NCI-H2081 (cell line): Measurements from ENCODE around the gene ATP6V0E1.

Experiments
- DNase-seq, 2 experiments: peaks; one replicate each; lab custom pipeline; 2025; lab: John Stamatoyannopoulos, UW

The ATP6V0E1 gene

GRCh38 chr5:172983542-172984243, at the start of gene ATP6V0E1:
Gene ATP6V0E1, plus strand, starts transcription at chr5:172983771. Its CDS starts 90 bp downstream, at chr5:172983861.
- peak; percentile 90 to 92 for DNase-seq

GRCh38 chr5:172935096-172935495, 48.5 kb upstream of the ATP6V0E1 start:
- no peak for DNase-seq

- DNase-seq = no peak
These were observed 47.2 kb upstream of the ATP6V0E1 start for GRCh38 chr5:172936401-172936800.

- peak in 1 of 2 experiments; percentile 8 for DNase-seq
These were observed 44.5 kb upstream of the ATP6V0E1 start for GRCh38 chr5:172939071-172939470.

GRCh38 chr5:172939611-172940267, 43.8 kb upstream of the ATP6V0E1 start:
- peak in 1 of 2 experiments; percentile 6 for DNase-seq

DNA sequence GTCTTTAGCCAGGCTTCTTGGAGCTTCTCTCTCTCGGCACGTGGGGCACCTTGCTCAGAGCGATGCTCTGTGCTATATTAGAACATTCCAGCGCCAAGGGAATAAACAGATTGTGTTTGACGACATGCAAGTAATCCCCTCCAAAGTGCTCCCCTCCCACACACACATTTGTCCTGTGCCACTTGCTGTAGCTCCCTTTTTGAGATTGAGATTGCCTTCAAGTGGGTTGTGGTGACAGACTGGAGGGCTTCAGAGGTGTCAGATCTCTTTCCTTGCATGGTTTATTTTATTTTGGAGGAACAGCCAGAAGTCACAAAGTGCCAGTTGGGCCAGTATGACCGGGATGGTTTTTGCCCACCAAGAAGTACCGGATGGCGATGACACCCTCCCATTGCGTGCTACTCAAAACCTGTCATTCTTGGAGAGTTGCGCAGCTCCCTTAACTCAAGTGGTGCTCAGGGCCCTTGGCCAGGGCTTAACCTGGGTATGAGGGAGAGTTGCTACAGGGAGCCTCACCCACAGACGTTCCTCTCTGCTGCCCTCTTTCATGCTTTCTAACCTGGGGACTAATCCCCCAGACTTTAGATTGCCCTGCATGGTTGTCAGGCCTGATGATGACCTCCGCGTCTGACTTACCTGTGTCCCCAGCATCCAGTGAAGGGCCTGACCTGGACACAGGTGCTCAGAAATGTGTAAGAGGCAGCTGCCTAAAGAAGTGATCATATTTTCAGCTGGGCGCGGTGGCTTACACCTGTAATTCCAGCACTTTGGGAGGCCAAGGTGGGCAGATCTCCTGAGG, 43.1 kb upstream of the ATP6V0E1 start:
- DNase-seq = no peak

DNA sequence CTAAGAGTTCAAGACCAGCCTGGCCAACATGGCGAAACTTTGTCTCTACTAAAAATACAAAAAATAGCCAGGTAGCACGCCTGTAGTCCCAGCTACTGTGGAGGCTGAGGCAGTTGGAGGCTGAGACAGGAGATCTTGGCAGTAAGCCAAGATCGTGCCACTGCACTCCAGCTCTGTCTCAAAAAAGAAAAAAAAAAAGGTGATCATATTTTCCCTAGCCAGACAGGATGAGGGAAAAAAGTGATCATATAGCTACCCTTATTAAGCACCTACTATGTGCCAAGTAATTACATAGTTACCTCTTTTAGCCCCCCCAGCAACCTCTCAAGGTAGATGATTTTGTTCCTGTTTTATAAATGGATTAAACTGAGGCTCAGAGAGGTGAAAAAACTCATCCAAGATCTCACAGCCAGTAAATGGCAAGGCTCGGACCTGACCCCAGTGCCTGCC, 42.5 kb upstream of the ATP6V0E1 start:
- no peak for DNase-seq

- DNase-seq = no peak
These were observed 41.0 kb upstream of the ATP6V0E1 start for GRCh38 chr5:172942556-172942955.

DNA sequence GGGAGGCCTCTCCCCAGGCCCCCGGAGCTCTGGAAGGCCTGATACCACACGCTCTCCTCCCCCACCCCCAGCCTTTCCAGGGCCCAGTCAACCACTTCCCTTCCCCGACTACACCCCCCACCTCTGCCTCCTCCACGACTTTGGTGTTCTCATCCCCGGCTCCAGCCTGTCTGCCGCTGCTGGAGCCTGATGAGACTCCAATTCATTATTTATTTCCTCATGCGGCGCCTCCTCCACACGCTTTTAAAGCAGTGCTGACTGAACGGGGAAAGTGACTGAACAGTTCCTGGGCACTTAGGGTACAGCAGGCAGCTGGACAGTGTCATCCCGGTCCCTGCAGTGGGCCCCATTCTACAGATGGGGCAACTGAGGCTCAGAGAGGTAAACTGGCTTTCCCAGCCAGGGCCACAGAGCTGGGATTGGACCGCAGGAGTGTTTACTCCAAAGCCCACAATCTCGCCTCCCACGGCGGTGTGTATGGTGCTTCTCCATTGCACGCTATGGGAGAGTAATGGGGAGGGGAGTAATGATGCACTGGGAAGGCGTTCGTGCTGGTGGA, 40.2 kb upstream of the ATP6V0E1 start:
- no peak for DNase-seq

DNA sequence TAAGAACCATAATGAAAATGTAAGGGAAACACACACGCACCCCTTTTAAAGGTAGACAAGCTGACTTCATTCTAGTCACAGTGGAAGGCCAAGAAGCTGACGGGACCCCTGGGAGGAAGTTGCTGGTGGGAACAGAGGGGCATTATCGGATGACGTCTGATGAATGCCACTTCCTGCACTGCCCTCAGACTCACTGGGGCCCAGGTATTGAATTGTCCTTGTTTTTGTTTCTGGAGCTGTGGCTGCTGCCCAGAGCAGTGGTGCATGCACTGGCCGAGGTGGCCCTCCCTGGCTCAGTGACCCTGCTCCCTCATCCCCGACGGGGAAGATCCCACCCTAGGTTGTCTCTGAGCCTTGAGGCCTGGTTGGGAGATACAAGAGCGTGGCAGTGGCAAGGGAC, 39.7 kb upstream of the ATP6V0E1 start:
- DNase-seq = no peak

- DNase-seq = no peak
These were observed 38.8 kb upstream of the ATP6V0E1 start for GRCh38 chr5:172944741-172945140.

- no peak for DNase-seq
These were observed 38.4 kb upstream of the ATP6V0E1 start for GRCh38 chr5:172945151-172945550.

DNA sequence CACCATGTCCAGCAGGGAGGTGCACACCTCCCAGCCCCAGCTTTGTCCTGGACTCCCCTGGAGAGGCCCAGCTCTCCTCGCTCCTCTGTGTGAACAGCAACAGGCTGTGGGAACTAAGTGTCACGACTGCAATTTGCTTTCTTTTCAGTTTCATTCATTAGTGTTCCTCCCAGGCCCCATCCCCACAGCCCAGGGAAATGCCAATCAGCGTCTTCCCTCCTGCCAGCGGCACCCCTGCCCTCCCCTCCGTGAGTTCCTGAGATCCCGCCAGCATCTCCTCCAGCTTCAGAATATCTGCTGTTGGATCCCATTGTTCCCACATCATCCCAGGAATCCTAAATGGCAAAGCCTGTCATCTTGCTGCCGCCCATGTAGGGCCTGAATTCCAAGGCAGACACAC, 37.4 kb upstream of the ATP6V0E1 start:
- no peak for DNase-seq

GRCh38 chr5:172949426-172949825, 34.1 kb upstream of the ATP6V0E1 start:
- DNase-seq = no peak

DNA sequence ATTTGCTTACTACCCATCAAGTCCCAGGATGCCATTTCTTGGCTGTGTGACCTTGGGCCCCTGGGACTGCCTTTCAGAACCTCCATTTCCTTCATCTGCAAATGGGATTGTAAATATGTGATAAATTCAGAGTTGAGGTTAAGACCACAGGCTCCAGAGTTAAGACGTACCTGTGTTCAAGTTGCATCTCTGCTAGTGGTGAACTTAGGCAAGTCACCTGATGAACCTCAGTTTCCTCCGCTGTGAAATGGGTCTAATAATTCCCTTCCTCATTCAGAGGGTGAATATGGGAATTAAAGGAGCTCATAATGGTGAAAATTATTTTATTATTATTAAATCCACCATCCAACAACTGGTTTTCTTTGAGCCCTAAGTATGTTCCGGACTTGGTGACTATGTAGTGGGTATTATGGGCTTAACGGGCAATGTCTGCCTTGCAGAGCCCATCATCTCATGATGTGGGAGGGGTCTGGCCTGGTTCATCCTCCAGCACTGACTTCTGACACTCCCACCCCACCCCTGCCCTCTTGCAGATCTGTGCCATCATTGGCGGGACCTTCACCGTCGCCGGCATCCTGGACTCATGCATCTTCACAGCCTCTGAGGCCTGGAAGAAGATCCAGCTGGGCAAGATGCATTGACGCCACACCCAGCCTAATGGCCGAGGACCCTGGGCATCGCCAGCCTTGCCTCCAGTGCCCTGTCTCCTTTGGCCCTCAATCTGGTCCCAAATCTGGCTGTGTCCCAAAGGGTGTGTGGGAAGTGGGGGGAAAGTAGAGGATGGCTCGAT, 33.2 kb upstream of the ATP6V0E1 start:
- no peak for DNase-seq

DNA sequence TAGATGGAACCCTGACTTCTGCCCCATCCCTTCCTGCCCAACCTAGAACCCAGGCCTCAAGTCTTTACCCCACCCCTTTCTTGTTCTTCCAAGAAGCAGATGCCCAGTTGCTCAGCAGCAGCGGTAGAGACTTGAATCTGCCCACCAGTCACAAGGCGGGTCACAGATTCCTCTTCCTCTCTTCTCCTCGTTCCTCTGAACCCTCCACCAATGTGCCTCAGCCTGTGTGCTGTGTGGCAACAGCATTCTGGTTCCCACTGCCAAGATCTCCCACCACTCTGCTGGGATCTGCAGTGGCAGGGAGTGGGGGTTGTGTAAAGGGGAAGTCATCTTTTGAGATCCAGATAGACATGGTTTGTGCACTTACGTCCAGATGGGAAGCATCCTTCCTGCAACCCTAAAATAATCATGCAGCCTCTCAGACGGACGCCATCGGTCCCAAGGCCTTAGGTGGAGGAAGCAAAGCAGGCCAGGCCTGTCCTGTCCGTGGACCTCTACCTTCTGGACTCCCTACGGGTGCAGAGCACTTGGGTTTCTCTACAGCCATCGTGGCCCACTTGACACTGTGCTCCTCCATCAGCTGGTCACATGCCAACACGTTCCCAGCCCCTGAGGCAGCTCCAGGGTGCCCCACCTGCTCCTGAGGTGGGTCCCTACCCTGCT, 32.1 kb upstream of the ATP6V0E1 start:
- no peak for DNase-seq

GRCh38 chr5:172952034-172952511, 31.5 kb upstream of the ATP6V0E1 start:
- no peak for DNase-seq

DNA sequence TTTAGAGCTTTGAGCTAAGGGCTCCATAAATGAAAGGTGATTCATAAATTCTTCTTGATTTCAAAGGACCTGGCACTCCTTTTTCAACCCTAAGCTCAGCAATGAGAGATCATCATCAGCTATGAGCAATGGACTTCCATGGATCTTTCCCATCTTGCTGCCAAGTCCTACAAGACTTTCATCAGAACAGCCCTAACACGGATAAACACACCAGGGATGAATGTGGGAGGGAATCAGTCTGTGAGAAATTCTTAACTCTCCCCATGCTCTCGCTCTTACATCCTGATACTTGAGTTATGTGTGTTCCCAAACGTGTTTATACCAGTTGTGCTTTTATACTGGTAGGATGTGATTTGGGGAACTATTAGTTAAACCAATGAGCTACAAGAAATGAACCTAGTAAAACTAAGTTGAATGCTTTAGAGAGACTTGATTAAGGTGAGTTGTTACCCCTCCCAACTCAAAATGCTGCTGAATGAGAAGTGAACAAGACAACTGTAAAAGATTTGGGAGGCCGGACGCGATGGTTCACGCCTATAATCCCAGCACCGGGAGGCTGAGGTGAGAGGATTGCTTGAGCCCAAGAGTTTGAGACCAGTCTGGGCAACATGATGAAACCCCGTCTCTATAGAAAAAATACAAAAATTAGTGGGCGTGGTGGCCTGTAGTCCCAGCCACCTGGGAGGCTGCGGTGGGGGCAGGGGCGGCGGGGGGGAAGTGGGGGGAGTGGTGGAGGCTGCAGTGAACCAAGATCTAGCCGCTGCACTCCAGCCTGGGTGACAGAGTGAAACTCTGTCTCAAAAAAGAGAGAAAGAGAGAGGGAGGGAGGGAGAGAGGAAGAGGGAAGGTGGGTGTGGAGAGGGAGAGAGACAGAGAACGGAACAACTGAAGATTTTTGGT, 29.5 kb upstream of the ATP6V0E1 start:
- DNase-seq = no peak

DNA sequence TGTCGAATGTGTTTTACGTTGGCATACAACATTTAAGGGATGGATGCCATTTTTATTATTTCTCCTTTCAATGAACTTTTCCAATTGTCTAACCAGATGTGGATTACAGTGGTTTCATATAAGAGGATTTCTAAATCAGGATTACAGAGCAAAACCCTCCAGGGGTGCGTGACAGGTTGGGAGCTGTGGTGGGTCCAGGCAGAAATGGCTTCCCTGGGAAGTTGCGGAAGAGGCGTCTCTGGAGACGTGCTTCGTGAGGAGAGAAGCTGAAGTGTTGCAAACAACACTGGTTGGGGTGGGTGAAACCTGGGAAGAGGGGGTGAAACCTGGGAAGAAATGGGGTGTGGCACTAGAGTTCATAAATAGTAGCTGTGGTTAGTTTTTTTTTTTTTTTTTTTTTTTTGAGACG, 28.8 kb upstream of the ATP6V0E1 start:
- DNase-seq = no peak

GRCh38 chr5:172956228-172956627, 27.3 kb upstream of the ATP6V0E1 start:
- no peak for DNase-seq
